ENCODE measurements around the gene RHEX. TPM values are rescaled to one million over a fixed set of nuclear protein-coding genes. Genes with fewer than 3 reads are reported as not detected.

RHEX gene
- total and polyA plus RNA-seq, 5 experiments from 2014 or later: 0.52 TPM; not detected in 4

GRCh38 chr1:206145771-206146290, 92.9 kb downstream of the RHEX start:
- POLR2A ChIA-PET: no interaction called here
- Mint-ChIP-seq H3K9me3 (peaks cover 0 to 5% (median 0%) of the 10 kb centered on the region in 9 donors), H3K27ac (no peak overlapping the region), H3K4me1 (peaks cover 0 to 10% (median 8%) of the 10 kb centered on the region in 4 donors), H3K27me3 (peaks cover 0 to 7% (median 4%) of the 10 kb centered on the region in 5 donors), H3K4me3 (no peak overlapping the region), H3K36me3 (no peaks in the 10 kb centered on the region)
- no peak for ATAC-seq
- no peak for DNase-seq

Other genes starting within 250 kb of the RHEX start
- 10 to 100 TPM; 29.0 to 31.0 TPM for gene SLC41A1, start 240.0 kb upstream of the RHEX start, total RNA-seq
- 10 to 100 TPM in 2 of 3 donors, 1 to 10 TPM in 1; 9.0 to 19.3 (median 13.1) TPM for gene SLC41A1, start 240.0 kb upstream of the RHEX start, polyA plus RNA-seq
- 1 to 10 TPM; 1.6 TPM for gene PM20D1, start 203.0 kb upstream of the RHEX start, total RNA-seq
- gene PM20D1, start 203.0 kb upstream of the RHEX start, polyA plus RNA-seq: 1 to 10 TPM; 1.1 to 2.9 (median 1.7) TPM
- not detected for gene SLC26A9, start 109.7 kb upstream of the RHEX start, total RNA-seq
- not detected for gene SLC26A9, start 109.7 kb upstream of the RHEX start, polyA plus RNA-seq
- gene RAB7B, start 49.8 kb upstream of the RHEX start, total RNA-seq: not detected
- gene RAB7B, start 49.8 kb upstream of the RHEX start, polyA plus RNA-seq: not detected
- not detected for gene CTSE, start 29.3 kb upstream of the RHEX start, total RNA-seq
- not detected for gene CTSE, start 29.3 kb upstream of the RHEX start, polyA plus RNA-seq
- gene AVPR1B, start 64.2 kb downstream of the RHEX start, total RNA-seq: not detected
- gene AVPR1B, start 64.2 kb downstream of the RHEX start, polyA plus RNA-seq: not detected
- gene FAM72A, start 149.7 kb downstream of the RHEX start, total RNA-seq: 1 to 10 TPM in 1 of 2 experiments, not detected in 1; 1.1 TPM
- gene FAM72A, start 149.7 kb downstream of the RHEX start, polyA plus RNA-seq: under 1 TPM in 2 of 3 donors, not detected in 1; 0.28 to 0.38 TPM
- gene SRGAP2, start 150.4 kb downstream of the RHEX start, total RNA-seq: 10 to 100 TPM; 24.4 to 33.0 TPM
- 10 to 100 TPM in 1 of 3 donors, 1 to 10 TPM in 2; 3.9 to 10.1 (median 4.5) TPM for gene SRGAP2, start 150.4 kb downstream of the RHEX start, polyA plus RNA-seq

Measured in naive thymus-derived CD8-positive, alpha-beta T cell (primary cell).